Hippocampal formation (tissue), 2 donors: ENCODE results near the gene NFATC1.
"Not testable (repeated sequence)": the region's sequence is repeated elsewhere in the genome, so short reads cannot be mapped to it uniquely, and the experiment has no call there.

ENCODE experiments used
- DNase-seq, 2 donors: peaks; one replicate each; lab custom pipeline; 2025; lab: John Stamatoyannopoulos, UW

NFATC1 gene

DNA sequence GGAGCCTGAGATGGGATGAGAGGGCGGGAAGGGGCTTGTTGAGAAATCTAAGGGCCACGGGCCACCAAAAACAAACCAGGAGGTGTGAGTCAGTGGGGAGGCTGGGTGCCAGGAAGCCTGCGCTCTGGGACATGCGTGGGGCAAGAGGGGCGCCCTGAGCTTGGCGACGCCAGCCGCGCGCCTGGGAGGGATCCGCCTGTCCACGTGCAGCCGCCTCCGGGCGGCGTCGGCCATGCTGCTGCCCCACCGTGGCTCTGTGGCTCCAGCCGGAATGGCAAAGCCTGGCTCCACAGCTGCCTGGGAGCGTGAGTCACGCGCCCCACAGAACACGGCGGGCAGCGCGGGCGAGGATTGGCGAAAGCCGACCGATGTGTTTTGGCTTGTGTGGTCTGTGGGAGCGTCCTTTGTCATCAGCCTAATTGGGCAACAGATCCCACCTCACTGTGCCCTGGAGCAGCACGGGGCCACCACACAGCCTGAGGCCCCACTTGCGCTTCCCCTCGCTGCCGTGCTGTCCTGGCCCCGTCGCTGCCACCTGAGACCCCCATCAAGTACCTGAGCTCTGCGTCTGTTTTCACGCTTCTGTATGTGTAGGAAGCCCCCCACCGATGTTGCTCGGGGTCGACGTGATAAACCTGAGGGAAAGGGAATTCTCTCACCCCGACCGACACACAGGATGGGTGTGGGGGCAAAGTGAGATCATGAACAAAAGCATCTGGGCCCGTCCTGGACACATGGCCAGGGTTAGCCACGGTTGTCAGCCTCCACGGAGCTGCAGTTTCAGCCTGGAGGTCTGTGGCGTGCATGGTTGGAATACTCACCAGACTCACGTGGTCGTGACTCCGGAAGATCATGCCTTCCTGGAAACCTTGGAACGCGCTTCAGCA, 80.5 kb downstream of the NFATC1 start:
- DNase-seq, result no peak

DNA sequence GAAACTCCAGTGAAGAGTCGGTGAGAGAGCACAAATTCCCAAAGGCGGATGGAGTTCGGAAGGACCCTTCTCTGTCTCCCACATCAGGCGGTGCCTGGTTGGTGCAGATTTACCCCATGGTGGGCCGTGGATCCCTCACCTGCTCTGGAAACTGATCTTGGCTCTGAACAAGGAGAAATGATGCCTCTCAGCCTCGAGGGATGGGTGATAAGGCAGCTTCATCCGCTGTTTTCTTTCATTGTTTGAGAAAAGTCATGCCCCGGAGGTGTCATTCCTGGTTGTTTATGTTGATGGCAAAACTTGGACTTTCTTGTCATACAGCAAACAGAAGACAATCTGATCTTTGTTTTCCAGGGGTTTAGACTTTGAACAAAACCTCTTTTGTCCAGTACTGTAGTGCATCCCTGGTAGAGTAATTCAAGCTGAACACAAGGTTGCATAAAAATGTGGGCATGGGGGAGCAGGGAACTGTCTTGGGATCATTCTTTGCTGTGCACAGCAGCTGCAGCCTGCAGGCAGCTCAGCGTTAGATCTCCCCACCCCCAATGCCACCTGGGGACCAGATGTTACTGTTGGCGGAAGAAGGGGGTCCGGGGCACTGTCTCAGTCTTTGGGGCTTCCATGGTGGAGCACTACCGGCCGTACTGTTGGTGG, 81.3 kb downstream of the NFATC1 start:
- peak in 1 of 2 donors; percentile 22 for DNase-seq

DNA sequence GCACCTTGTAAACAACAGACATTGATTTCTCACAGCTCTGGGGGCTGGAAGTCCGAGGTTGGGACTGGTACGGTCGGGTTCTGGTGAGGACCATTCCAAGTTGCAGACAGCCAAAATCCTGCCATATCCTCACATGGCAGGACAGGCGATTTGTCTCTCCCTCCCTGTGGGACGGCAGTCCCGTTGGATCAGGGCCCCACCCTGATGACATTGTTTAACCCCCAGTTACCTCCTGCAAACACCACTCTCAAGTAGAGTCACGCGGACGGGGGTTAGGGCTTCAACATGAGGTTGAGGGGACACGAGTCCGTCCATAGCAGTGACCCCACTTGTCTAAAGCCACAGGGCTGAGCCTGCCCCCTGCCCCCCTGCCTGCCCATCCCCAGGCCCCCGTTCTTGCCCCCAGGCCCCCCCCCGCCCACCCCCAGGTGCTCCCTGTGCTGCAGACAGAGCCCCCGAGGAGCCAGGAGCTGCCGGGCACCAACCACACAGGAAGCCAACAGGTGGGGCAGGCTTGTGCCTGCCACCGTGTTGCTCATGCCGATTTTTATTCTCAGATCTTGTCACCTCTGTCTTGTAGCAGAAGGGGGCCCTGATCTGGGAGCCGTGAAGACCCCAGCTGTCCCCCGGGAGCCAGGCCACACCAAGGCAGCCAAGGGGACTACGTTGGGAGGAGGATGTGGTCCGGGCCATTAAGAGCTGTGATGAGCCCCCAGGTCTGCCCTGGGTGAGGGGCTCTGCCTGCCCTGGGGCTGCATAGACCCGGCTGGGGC, 82.2 kb downstream of the NFATC1 start:
- DNase-seq, result no peak

- no peak for DNase-seq
Observed at GRCh38 chr18:79478484-79479115, 82.9 kb downstream of the NFATC1 start.

- no peak for DNase-seq
Observed at GRCh38 chr18:79479116-79479760, 83.5 kb downstream of the NFATC1 start.

DNA sequence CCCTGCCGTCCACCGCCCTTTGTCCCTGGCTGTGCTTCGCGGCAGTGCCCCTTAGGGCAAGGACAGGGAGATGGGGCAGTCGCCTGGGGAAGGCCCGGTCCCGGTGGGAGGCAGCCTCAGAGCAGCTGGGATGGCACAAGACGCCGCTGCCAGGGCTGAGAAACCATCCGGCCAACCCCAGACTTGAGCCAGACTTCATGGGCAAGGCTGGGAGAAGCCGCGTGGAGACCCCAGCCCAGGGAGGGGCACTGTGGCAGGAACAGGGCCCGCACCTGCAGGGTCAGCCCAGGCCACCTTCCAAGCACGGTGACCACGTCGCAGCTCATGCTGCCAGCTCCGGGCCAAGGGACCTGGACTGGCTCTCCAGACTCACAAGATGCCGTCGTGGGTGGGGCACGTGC, 84.0 kb downstream of the NFATC1 start:
- DNase-seq, result no peak

DNA sequence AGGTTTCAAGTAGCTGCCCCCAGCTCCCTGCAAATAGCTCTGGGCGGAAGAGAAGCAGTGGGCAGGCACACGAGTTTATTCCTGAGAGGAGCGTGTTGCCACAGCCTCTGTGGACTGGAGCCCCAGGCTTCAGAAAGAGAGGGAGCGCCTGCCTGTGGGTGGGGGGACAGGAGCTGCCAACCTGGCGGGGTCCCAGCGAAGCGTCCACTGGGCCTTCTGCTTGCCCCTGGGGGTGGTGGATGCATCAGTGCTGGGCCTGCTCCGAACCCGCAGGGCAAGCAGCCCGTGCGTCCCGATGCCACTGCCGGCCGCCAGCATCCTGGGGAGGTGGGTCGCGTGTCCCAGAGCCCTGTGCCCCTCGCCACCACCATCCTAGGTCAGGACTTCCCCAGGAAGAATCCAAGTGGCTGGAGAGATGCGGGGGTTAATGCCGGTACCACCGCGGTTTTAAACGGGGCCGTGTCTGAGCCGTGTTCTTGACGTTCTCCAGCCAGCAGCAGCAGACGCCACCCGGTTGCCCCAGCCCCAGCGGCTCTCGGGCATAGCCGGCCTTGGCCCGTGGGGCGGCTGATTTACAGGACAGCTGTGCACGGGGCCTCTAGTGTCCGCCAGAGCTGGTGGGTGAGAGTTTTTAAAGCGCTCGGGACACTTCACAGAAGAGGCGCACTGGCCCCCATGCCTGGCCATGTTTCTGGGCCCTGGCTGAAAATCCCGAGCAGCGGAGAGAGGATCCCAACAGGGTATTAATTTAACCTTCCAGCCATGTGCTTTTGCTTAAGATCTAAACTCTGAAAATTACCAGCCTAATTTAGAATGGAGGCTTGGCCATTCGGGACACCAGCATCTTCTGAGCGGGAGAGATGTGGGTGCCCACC, 84.7 kb downstream of the NFATC1 start:
- no peak for DNase-seq

GRCh38 chr18:79481046-79481790, 85.5 kb downstream of the NFATC1 start:
- DNase-seq, result no peak

GRCh38 chr18:79483393-79483792, 87.7 kb downstream of the NFATC1 start:
- not testable (repeated sequence) for DNase-seq

DNA sequence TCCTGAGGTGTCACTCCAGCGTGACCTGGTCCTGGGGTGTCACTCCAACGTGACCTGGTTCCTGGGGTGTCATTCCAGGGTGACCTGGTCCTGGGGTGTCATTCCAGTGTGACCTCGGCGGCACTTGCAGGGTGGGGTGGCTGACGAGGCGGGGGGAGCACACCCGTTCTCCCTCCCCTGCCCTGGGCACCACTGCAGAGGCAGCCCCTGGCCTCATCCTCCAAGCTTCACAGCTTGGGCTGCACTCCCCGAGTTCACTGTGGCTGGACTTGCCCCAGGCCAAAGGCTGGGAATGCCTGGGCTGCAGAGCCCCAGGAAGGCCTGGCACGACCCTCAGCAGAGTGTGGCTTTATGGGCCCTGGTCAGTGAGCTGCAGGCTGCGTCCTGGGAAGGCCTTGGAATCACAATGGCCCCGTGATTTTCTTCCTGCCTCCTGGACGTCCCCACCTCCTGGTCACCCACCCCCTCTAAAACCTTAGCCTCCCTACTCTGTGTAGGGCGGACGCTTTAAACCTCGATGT, 88.3 kb downstream of the NFATC1 start:
- DNase-seq, result no peak

GRCh38 chr18:79484661-79485621, 89.2 kb downstream of the NFATC1 start:
- no peak for DNase-seq

DNA sequence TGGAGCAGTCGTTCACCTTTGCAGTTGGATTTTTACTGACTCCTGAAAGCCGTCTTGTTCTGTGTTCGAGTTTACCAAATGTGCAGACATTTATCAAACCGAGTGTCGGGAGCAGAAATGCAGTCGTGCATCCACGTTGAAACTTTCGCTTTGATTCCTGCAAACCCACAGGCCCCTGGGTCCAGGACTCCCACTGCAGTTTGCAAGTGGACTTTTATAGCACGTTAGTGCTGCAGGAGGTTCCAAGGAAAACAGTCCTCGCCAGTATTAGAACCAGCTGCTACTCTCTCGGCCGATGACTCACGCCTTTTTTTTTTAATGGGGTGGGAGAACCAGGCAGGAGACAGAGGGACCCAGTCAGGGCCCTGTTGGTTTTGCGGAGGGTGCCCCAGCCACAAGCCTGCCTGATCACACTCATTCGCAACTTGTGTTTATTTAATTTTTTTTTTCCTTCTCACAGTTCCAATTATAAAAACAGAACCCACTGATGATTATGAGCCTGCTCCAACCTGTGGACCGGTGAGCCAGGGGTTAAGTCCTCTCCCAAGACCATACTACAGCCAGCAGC, 90.1 kb downstream of the NFATC1 start:
- no peak for DNase-seq

DNA sequence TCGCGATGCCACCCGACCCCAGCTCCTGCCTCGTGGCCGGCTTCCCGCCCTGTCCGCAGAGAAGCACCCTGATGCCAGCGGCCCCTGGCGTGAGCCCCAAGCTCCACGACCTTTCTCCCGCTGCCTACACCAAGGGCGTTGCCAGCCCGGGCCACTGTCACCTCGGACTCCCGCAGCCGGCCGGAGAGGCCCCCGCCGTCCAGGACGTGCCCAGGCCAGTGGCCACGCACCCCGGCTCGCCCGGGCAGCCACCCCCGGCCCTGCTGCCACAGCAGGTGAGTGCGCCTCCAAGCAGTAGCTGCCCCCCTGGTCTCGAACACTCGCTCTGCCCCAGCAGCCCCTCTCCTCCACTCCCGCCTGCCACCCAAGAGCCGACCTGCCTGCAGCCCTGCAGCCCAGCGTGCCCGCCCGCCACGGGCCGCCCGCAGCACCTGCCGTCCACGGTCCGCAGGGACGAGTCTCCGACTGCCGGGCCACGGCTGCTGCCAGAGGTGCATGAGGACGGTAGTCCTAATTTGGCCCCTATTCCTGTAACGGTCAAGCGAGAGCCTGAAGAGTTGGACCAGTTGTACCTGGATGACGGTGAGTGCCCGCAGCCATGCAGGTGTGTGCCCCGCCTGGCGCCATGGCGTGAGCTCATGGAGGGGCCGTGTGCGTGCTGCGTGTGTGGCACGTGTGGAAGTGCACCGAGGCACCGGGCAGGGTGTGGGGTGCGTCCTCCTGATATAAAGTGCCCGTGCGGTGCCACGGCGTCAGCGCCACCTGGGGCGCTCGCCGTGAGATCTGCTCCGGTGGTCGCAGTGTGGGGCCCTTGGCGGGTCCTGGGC, 90.8 kb downstream of the NFATC1 start:
- DNase-seq, result no peak

GRCh38 chr18:79487183-79487800, 91.6 kb downstream of the NFATC1 start:
- DNase-seq, result no peak

- DNase-seq, result no peak
Observed at GRCh38 chr18:79487801-79488201, 92.1 kb downstream of the NFATC1 start.

DNA sequence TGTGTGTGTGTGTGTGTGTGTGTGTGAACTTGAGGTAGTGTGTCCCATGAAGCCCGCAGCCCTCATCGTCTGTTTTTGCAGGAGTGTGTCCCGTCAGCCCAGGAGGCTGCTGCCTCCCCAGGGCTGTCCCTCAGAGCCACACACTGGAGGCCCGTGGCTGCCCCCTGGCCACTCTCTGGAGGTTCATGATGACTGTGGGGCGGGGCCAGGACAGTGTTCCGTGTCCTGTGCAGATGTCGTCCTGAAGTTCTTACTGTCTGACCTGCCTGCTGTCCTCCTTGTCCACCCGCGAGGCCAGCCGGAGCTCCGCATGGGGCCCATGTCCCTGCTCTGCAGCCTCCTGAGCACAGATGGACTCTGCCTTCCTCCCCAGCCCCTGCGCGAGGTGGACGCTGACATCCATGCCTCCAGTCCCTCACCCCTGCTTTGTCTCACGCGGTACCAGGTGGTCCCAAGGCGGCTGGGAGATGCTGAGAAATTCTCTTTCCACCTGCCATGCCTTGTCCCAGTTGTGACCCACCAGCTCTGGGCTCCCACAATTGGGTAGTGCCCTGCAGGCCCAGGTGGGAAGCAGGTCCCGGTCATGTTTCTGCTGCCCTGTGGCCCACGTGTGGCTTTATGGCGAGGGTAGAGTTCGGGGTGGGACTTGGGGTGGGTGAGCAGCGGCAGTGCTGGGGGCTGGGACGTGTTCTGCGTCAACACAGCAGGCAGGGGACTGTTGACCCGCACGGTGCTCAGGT, 92.8 kb downstream of the NFATC1 start:
- DNase-seq, result no peak
